ENCODE data around the gene NPIPA2.
"Not testable (repeated sequence)": the region's sequence is repeated elsewhere in the genome, so short reads cannot be mapped to it uniquely, and the experiment has no call there.

NPIPA2 gene

GRCh38 chr16:14807184-14807678 lies 64.9 kb downstream of the NPIPA2 start:
- not testable (repeated sequence) for H3K4me3 ChIP-seq (ENCODE audit: control insufficient read depth, low read depth, low read length); DNase-seq (ENCODE audit: low read depth)

GRCh38 chr16:14813890-14814289 lies 71.6 kb downstream of the NPIPA2 start:
- not testable (repeated sequence) for H3K4me3 ChIP-seq (ENCODE audit: control insufficient read depth, low read depth, low read length); DNase-seq (ENCODE audit: low read depth)

Measured in fibroblast of mammary gland (primary cell).